Breast epithelium (tissue), 3 donors: ENCODE data around the gene CA10.

ENCODE experiments used
- CTCF ChIP-seq, 3 donors: fragments of 450-650 bp; IDR thresholded peaks; one replicate each; pipeline ENCODE4 v1.5.1; 2016 to 2017; ENCODE audit warnings: antibody characterized with exemption in 3 of 3, mild to moderate bottlenecking in 3 of 3, moderate library complexity in 3 of 3
- POLR2A ChIP-seq: fragments of 450-650 bp; IDR thresholded peaks from one replicate; pipeline ENCODE4 v1.6.1; 2016; ENCODE audit warnings: antibody characterized with exemption, mild to moderate bottlenecking, moderate library complexity

- no peak for TF ChIP-seq CTCF (IDR thresholded peaks at IDR 0.05)
- TF ChIP-seq POLR2A: no peak
Measured at GRCh38 chr17:52155301-52155700, 3.2 kb downstream of the CA10 start.
